Measurements from ENCODE around the gene PPP1R12C. TPM values are rescaled to one million over a fixed set of nuclear protein-coding genes. Genes with fewer than 3 reads are reported as not detected.

The PPP1R12C gene
- total RNA-seq, 1 donor from 2014 or later = 31.3 TPM

DNA sequence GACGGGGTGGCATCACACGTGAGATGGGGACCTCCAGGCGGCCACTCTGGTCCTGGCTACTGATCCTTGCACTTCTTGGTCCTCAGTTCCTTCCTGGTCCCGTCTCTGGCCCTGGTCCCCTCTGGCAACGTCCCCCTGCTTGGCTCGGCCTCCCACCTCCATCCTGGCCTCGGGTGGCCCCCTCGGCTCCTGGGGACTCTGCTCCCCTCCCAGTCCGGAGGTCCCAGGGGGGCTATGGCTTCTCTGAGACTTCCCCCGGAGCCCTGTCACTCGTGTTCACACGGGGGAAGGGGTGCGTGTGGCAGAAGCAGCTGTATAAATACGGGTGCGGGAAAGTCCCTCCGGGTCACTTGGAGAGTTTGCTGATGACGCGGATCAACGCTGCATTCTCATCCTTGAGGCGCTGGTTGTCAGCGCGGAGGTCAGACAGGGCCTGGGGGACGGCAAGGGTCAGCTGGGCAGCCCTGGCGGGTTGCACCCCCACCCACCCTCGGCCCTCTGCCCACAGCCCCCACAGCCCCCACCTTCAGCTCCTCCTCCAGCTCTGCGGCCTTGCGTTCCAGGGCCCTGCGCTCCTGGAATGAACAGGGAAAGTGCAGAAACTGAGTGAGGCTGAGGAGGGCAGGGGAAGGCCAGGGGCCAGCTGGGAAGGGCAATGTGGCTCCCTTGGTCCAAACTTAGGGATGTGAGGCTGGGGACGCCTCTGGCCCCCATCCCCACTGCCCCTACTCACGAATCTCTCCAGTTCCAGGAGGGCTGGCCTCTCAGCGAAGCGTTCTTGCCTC, 26.1 kb downstream of the PPP1R12C start:
- DNase-seq (ENCODE audit: low spot score) = no peak

DNA sequence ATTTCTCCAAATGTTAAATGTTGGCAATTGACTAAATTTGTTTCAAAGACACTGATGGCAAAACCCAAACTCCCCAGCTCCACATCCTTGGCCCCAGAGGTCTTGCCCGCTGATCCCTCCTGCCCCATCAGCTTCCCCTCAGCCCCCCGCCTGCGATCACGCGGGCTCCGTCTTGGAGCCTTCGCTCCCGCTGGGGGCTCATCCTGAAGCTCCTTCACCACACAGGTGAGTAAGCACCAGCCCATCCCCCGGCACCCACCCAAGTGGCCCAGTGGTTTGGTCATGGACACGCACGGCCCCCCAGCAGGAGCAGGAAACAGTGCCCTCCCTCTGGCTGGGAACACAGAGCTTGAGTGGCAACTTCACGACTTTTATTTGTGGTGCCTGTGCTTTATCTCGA, 26.9 kb downstream of the PPP1R12C start:
- DNase-seq (ENCODE audit: low spot score) = no peak

DNA sequence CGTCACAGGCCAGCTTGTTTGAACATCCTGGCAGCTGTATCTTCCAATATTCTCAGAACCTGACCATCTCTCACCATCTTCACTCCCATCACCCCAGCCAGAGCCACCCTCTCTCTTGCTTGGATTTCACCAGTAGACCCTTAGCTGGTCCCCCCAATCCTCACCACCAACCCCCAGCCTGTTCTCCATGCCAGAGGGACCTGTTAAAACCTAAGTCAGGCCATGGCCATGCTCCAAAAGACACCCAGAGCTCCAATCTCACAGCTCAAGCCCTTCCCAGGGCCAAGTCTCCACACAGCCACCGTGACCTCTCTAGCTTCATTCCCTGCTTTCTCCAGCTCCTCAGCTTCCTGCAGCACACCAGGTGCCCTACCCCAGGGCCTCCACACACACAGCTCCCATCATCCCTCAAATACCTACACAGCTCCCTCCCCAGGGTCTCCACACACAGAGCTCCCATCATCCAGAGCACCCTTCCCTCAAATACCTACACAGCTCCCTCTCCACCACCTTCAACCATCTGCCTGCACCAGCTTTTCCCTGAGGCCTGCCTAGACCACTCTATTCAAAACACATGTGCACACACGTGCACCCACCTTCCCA, 28.0 kb downstream of the PPP1R12C start:
- DNase-seq (ENCODE audit: low spot score) = no peak

DNA sequence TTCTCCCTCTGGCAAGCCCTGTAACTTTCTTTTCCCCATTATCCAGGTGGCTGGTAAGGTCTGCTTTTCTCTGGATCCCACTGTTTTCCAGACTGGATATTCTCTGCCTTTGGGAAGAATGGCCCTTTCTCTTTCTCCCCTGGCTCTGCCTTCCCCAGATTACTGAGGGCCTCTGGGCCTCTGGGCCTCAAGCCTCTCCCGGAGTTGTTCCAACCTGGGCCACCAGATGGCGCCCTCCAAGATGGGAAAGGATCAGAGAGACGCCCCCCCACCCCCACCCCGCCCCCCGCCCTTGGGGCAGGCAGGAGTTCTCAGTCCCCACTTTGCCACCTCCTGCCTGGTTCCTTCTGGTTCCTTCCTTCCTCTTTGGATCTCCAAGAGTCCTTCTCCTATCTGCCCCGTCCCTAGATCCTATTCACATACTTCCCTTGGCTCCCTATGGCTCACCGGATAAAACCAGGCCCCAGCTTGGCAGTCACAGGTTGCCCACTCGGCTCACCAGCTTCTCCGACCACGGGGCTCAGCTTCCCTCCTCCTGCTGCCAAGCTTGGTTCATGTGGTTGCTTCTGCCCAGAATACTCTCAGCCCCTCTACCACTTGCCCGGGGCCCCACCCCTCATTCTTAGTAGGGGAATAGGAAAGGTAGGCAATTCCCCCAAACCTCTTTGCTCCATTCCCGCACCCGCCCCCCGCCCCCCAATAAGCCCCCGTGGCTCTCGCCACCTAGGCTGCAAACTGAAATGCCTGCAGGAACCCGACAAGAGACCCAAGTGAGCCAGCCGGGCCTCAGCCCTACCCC, 28.7 kb downstream of the PPP1R12C start:
- DNase-seq (ENCODE audit: low spot score) = peak; percentile 61

DNA sequence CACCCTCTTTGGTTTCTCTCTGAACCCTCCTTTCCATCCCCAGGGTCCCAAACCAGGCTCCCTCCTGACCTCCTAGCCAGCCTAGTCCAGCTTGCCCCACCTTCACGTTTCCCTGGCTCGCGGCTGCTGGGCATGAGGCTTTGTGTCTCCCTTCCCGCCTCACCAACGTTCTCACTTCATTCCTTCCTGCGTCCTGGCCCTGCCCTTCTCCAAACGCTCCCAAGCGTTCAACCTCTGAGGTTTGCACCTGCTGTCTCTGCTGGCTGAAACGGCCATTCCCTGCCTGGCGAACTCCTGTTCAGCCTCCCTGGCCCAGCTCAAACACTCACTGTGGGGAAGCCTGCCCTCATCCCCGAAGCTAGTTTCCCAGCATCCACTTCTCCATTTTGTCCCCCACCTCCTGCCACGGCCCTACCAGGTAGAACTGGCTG, 29.4 kb downstream of the PPP1R12C start:
- DNase-seq (ENCODE audit: low spot score) = no peak

DNA sequence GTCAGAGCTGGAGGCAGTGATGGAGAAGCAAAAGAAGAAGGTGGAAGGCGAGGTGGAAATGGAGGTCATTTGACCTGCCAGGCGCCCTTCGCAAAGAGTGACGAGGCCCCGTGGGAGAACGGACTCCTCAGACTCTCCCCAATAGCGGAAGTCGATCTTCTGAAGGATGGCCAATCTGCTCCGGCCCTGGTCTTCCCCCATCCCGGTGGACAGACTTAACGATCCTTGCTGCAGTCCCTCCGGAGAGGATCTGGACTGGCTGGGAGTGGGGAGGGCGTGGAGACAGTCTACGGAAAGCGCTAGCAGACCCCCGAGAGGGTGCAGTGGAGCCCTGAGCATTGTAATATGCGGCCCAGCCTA, 29.9 kb downstream of the PPP1R12C start:
- no peak for DNase-seq (ENCODE audit: low spot score)

DNA sequence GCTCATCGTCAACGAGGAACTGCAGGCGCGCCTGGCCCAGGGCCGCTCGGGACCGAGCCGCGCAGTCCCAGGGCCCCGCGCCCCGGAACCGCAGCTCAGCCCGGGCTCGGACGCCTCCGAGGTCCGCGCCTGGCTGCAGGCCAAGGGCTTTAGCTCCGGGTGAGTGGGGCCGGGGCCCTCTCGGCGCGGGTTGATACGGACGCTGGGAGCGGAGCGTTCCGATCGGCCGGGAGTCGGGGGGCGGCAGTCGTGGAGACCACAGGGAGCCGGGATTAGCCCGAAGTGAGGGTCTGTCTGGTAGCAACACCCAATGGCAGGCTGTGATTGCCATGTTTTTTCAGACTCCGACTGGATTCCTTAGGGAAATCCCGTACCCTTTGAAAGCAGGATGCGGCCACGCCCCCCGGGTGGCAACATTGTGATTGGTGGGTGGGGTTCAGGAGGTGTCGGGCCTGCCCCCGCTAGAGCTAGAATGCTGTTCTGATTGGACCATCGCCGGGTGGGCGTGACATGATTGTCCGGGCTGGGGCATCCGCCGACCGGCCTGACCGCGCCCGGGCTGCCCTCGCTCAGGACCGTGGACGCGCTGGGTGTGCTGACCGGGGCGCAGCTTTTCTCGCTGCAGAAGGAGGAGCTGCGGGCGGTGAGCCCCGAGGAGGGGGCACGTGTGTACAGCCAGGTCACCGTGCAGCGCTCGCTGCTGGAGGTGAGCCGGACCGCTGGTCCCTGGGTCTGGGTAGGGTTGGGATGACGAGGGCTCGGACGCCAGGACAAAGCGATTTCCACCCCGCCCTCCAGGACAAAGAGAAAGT, 30.5 kb downstream of the PPP1R12C start:
- DNase-seq (ENCODE audit: low spot score) = peak; percentile 90

DNA sequence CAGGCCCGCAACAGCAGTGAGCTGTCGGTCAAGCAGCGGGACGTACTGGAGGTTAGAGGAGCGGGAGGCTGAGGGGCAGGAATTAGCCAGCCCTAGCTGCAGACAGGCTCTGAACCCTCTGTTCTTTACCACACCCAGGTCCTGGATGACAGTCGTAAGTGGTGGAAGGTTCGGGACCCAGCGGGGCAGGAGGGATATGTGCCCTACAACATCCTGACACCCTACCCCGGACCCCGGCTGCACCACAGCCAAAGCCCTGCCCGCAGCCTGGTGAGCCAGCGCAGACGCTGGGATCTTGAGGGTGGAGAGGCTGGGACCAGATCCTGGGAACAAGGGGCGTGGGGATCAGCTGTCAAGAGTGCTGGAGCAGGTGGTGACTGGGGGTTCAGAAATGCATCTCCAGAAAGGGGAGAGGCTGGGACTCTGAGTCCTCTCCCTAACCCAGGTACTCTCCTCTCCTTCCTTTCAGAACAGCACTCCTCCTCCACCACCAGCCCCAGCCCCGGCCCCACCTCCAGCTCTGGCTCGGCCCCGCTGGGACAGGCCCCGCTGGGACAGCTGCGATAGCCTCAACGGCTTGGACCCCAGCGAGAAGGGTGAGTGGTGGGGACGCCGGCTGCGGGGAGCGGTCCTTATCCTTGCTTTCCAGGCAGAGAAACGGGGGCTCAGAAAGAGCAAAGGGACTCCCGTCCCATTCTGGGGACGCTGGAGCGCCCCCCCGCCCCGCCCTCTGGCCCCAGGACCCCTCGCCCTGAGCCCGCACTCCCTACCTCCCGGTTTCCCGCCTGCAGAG, 31.3 kb downstream of the PPP1R12C start:
- no peak for DNase-seq (ENCODE audit: low spot score)

DNA sequence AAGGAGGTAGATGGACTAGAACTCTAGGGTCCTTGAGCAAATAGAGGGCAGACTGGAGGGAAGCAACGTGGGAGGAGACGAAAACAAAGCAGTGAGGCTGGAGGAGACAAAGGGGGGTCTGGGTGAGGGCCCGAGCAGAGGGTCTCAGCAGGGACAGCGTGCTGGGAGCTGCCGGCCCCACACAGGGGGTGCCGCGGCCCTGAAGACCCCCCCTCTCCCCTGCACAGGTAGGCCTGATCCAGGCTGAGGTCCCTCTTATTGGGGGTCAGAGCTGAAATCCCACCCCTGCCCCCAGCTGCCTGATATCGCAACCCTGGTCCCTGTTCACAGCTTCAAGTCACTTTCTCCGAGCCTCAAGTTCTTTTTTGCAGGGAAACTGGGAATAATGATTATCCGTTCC, 33.0 kb downstream of the PPP1R12C start:
- DNase-seq (ENCODE audit: low spot score) = no peak

DNA sequence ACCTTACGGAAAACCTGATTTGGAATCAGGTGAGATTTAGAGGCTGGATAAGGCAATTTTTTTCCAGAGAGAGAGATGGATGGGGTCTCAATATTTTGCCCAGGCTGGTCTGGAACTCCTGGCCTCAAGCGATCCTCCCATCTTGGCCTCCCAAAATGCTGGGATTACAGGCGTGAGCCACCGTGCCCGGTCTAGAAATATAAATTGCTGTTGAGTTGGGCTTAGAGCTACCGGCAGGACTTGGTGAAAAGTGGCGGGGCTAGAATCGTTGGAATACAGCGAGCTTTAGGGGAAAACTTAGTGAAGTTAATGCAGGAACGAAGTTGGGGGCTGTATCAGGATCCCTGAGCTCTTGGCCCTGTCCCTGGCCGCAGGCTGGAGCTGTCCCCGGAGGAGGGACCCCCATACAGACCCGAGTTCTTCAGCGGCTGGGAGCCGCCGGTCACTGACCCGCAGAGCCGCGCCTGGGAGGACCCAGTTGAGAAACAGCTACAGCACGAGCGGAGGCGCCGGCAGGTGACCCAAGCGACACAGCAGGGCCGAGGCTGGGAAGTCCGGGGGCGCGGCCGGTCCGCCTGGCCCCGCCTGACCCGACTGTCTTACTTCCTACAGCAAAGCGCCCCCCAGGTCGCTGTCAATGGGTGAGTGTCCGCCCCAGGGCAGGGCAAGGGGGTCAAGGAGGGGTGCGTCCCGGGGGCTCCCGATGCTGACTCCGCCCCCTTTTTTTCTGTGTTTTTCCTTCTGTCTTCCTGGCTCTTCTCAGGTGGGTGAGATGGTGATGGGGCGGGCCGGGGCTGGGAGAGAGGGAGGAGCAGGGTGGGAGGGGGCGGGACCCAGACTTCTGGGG, 34.2 kb downstream of the PPP1R12C start:
- no peak for DNase-seq (ENCODE audit: low spot score)

DNA sequence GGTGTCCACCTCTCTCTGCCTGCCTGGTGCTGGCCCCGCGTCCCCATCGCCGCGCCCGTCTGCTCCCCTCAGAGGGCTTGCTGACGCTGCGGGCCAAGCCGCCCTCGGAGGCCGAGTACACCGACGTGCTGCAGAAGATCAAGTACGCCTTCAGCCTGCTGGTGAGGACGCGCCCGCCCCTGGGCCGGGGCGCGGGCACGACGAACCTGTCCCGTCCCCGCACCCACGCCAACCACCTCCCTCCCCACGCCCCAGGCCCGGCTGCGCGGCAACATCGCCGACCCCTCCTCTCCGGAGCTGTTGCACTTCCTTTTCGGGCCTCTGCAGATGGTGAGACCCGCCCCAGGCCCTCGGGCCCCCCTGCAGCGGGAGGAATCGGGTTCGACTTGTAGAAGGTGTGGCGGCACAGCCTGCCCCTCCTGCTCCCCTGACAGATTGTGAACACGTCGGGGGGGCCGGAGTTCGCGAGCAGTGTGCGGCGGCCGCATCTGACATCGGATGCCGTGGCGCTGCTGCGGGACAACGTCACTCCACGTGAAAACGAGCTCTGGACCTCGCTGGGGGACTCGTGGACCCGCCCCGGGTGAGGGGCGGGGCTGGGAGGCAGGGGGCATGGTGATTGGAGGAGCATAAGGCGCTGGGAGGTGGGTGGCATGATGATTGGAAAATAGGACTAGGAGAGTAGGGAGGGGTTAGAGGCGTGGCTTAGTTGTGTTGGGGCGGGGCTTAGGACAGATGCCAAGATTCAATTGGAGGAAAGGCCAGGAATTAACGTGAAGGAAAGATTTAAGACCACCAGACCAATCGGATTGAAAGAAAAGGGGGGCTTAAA, 35.2 kb downstream of the PPP1R12C start:
- DNase-seq (ENCODE audit: low spot score) = peak; percentile 30

DNA sequence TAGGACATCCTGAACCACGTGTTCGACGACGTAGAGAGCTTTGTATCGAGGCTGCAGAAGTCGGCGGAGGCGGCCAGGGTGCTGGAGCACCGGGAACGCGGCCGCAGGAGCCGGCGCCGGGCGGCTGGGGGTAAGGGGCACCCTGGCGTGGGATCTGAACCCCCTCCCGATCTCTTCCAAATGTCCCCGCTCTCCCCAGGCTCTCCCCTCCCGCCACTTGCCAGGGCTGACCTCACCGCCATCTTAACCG, 35.7 kb downstream of the PPP1R12C start:
- DNase-seq (ENCODE audit: low spot score) = no peak

DNA sequence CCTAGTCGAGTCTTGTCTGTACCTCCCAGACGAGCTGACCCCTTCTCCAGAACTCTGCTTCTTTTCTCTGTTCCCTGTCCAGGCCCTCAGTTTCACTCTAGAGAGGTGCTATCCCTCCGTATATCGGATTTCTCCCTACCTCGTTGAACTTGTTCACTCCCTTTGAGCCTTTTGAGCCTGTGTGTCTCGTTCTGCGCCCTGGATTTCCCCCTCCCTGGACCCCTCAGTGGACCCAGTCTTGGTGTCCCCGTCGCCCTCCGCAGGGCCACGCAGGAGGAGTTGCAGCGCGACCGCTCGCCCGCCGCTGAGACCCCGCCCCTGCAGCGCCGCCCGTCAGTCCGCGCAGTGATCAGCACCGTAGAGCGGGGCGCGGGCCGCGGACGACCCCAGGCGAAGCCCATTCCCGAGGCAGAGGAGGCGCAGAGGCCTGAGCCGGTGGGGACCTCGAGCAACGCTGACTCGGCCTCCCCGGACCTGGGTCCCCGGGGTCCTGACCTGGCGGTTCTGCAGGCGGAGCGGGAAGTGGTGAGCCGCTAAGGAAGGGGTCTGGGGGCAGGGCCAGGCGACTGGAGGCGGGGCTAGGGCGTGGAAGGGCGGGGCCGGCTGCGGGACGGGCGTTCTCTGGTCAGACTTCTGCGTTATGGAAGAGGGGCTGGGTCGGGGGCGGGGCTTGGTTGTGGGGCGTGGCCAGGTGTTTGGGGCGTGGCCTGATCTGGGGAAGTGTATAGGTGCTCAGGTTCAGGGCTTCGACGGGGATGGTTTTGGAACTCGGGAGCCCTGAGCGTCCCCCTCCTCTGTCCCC, 36.3 kb downstream of the PPP1R12C start:
- DNase-seq (ENCODE audit: low spot score) = peak; percentile 49

DNA sequence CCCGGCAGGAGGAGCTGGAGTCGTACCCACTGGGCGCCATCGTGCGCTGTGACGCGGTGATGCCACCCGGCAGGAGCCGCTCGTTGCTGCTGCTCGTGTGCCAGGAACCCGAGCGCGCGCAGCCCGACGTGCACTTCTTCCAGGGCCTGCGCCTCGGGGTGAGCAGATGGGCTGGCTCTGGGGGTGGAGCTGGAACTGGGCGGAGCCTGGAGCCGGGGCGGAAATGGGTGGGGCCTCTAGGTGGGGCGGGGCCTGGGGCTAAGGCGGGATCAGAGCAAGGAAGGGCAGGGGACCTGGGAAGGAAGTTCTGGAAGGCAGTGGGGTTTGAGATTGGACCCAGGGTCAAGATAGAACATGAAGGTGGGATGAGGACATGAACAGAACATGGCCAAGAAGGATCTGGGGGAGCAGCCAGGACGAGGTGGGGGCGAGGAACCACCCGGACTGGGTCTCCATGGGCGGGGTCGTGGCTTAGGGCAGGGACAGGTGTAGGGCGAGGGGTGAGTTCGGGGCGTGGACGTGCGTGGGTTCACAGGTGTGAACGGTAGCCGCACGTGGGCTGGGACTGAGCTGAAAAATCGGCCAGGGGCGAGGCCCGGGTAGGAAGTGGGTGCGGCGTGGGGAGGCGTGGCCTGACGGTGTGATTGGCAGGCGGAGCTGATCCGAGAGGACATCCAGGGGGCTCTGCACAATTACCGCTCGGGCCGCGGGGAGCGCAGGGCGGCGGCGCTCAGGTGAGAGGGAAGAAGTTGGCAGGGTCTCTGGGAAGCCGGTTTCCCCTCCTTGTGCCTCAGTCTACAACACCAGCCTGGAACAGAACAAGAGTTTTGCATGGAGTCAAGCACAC, 37.1 kb downstream of the PPP1R12C start:
- peak; percentile 36 for DNase-seq (ENCODE audit: low spot score)

DNA sequence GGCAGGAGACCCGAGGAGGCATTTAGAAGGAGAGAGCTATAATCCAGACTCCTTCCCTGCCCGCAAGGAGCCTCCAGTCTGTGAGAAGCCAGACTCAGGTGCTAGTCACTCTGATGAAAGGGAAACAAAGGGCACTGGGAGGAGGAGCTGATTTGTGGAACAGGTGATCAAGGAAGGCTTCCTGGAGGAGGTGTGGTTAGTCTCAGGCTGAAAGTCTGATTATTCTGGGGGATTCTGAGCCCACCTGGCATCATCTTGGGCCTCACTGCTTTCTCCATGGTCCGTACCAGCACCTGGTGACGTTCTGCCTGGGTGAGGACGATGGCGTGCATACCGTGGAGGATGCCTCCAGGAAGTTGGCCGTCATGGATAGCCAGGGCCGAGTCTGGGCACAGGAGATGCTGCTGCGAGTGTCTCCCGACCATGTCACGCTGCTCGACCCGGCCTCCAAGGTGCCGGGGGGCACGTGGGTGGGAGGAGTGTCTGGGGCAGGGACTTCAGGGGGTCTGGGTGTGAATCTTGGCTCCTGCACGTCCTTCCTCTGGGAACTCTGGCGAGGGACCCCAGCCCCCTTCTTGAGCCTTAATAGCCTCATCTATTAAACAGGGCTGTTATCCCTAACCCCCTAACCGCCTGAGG, 37.9 kb downstream of the PPP1R12C start:
- no peak for DNase-seq (ENCODE audit: low spot score)

DNA sequence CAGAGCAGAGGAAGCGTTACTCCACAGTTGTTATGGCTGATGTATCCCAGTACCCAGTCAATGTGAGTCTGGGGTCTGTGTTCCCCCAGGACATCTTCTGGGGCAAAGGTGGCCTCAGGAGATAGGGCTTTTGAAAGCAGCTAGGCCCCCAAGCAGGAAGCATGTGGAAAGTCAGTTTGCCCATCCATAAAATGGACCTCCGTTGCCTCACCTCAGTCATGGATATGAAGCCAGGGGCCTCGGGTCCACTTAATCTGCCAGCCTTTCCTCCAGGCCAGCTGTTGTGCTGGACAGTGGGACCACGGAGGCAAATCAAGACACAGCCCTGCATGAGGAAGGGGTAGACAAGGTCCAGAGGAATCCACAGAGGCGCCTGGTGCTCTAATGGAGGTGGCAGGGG, 38.4 kb downstream of the PPP1R12C start:
- no peak for DNase-seq (ENCODE audit: low spot score)

DNA sequence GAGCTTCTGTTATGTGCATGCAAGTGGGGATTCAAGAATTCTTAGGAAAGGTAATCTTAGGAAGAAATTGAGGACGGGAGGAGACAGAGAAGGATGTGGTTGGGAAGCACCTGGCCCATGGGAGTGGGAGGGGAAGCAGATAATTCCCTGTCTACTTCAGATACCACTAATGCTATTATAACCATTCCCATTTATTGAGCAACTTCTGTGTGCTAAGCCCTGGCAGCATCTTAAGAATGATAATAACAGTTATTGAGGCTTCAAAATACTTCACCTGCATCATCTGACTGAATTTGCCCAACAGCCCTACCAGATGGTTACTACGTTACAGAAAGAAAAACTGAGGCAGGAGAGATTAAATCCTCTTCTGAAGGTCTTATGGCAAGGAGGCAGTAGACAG, 40.3 kb downstream of the PPP1R12C start:
- no peak for DNase-seq (ENCODE audit: low spot score)
